ENCODE results near the gene CIBAR2.

GRCh38 chr16:85072076-85072860, 40.0 kb downstream of the CIBAR2 start:
- no peak for TF ChIP-seq CTCF (IDR thresholded peaks at IDR 0.05)
- no peak for TF ChIP-seq POLR2A (IDR thresholded peaks at IDR 0.05)

Data from sigmoid colon (tissue), 3 donors.